ENCODE measurements around the gene PLXDC2.

Gene PLXDC2

DNA sequence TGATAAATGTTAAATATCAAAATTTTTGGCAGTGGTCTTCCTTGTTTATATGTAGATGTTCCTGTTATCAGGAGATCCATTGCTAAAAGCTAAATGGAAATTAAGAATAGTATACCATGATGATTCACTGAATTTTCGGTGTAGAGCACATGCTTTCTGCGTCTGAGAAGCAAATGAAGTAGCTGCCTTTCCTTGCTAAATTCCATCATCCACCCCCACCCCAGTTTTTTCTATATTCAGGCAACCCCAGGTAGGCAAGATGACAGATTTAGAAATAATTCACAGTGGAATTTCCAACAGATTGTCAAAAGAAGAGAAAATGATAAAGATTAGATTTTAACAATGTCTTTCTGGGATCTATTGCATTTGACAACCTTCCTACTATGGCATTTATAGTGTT is 231.9 kb downstream of the PLXDC2 start:
- DNase-seq, result no peak
- no peaks in the 10 kb centered on the region for H3K27me3 Mint-ChIP-seq (ENCODE audit: low read depth, poor library complexity)
- no peaks in the 10 kb centered on the region for H3K4me1 Mint-ChIP-seq
- TF ChIP-seq, protein P1, sequence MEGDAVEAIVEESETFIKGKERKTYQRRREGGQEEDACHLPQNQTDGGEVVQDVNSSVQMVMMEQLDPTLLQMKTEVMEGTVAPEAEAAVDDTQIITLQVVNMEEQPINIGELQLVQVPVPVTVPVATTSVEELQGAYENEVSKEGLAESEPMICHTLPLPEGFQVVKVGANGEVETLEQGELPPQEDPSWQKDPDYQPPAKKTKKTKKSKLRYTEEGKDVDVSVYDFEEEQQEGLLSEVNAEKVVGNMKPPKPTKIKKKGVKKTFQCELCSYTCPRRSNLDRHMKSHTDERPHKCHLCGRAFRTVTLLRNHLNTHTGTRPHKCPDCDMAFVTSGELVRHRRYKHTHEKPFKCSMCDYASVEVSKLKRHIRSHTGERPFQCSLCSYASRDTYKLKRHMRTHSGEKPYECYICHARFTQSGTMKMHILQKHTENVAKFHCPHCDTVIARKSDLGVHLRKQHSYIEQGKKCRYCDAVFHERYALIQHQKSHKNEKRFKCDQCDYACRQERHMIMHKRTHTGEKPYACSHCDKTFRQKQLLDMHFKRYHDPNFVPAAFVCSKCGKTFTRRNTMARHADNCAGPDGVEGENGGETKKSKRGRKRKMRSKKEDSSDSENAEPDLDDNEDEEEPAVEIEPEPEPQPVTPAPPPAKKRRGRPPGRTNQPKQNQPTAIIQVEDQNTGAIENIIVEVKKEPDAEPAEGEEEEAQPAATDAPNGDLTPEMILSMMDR (IDR thresholded peaks at IDR 0.05), result no peak
- peaks cover 31% of the 10 kb centered on the region for H3K9me3 Mint-ChIP-seq
- H3K27ac Mint-ChIP-seq, result no peak overlapping the region
- no peak overlapping the region for H3K4me3 Mint-ChIP-seq
- peaks cover 48% of the 10 kb centered on the region for H3K36me3 Mint-ChIP-seq (ENCODE audit: low read depth)

DNA sequence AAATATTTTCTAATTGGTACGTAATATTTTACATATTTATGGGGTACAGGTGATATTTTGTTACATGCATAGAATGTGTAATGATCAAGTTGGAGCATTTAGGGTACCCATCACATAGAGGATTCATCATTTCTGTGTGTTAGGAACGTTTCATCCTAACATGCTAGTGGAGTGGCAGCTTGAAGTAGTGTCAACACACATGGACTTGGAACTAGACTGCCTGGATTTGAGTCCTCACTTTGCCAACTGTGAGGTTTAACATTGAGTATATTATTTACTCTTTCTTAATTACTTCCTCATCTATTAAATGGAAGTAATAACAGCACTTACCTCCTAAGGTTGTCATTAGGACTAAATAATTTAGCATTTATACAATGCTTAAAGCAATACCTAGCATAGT is 241.9 kb downstream of the PLXDC2 start:
- no peak overlapping the region for H3K4me3 Mint-ChIP-seq
- TF ChIP-seq, protein P1 (IDR thresholded peaks at IDR 0.05), result no peak
- DNase-seq, result no peak
- peaks cover 5% of the 10 kb centered on the region for H3K9me3 Mint-ChIP-seq
- peaks cover 12% of the 10 kb centered on the region for H3K36me3 Mint-ChIP-seq (ENCODE audit: low read depth)
- H3K27me3 Mint-ChIP-seq (ENCODE audit: low read depth, poor library complexity), result no peaks in the 10 kb centered on the region
- no peaks in the 10 kb centered on the region for H3K4me1 Mint-ChIP-seq
- H3K27ac Mint-ChIP-seq, result no peak overlapping the region

DNA sequence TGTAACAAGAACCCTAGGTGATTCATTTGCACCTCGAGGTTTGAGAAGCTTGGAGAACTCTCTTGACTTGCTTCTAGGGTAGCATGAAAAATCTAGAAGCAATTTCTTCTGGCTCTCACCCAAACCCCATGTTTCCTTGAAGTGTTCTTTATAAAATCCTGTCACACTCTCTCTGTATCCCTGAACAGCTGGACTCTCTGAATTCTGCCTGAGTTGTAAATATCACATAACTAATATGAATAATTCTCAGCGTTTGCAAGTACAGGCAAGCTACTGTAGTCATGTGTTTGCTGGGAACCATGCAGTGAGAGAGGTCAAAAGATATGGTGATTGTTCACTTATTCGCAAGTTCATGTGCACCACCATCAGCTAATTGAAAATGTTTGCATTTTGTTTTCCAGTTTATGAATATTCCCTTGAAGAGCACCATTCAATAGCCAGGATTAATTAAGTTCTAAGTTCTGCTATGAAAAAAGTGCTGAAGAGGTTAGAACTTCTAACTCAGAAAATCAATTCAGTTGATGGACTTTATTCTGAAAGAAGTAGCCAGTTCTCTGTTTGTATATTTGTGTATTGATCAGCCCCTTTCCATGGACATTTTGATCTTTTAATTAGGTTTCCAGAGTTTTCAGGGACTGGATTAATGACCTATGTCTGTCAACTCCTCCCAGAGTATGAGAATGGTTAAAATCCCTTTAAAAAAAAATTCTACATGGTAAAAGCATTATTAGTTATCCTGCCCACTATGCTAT is 243.0 kb downstream of the PLXDC2 start:
- TF ChIP-seq, protein P1 (IDR thresholded peaks at IDR 0.05), result no peak
- no peak for DNase-seq

DNA sequence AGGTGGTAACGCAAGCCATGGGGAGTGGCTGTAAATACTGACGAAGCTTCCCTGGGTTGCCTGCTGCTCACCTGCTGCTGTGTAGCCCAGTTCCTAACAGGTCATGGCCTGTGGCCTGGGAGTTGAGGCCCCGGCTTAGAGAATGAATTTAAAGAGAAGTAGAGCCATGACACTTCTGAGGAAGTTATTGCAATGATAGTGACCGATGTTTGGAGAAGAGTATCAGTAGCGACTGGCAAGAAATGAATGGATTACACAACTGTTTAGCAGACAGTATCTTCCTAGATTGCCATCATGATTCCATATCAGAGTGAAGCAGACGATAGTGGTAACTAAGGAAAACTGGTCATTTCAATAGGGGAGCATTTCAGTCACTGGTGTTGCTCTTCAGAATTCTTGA is 249.6 kb downstream of the PLXDC2 start:
- Mint-ChIP-seq H3K4me1 (peaks cover 5% of the 10 kb centered on the region), H3K9me3 (peaks cover 16% of the 10 kb centered on the region), H3K4me3 (no peak overlapping the region), H3K27ac (no peak overlapping the region), H3K36me3 (ENCODE audit: low read depth) (peaks cover 41% of the 10 kb centered on the region), H3K27me3 (ENCODE audit: low read depth, poor library complexity) (no peaks in the 10 kb centered on the region)
- TF ChIP-seq, protein P1 (IDR thresholded peaks at IDR 0.05), result no peak
- no peak for DNase-seq

More for the DNA sequence above, 243.0 kb downstream of the PLXDC2 start:
- no peak overlapping the region for H3K4me3 Mint-ChIP-seq
- peaks cover 12% of the 10 kb centered on the region for H3K36me3 Mint-ChIP-seq (ENCODE audit: low read depth)
- H3K4me1 Mint-ChIP-seq, result no peaks in the 10 kb centered on the region
- no peaks in the 10 kb centered on the region for H3K27me3 Mint-ChIP-seq (ENCODE audit: low read depth, poor library complexity)
- H3K9me3 Mint-ChIP-seq, result peaks cover 5% of the 10 kb centered on the region
- no peak overlapping the region for H3K27ac Mint-ChIP-seq

DNA sequence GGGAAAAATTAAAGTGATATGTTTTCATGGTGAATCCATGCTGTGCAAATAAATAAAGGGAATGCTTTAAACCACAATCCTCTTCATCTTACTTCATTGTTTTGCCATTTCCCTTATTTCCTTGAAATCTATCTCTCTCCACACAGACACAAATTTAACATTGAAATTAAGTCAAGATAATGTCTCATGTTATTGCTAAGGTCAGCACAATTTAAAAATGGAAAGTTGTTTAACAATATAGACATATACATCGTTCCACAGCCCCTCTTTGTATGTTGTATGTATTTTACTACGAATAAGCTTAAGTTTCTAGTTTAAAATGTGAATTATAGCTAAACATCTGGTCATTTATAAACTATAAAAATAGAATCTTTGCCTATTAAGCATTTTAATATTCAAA is 256.9 kb downstream of the PLXDC2 start:
- H3K36me3 Mint-ChIP-seq (ENCODE audit: low read depth), result peaks cover 50% of the 10 kb centered on the region
- DNase-seq, result no peak
- no peak overlapping the region for H3K27ac Mint-ChIP-seq
- no peaks in the 10 kb centered on the region for H3K27me3 Mint-ChIP-seq (ENCODE audit: low read depth, poor library complexity)
- H3K4me1 Mint-ChIP-seq, result no peaks in the 10 kb centered on the region
- TF ChIP-seq, protein P1 (IDR thresholded peaks at IDR 0.05), result no peak
- peaks cover 14% of the 10 kb centered on the region for H3K9me3 Mint-ChIP-seq
- H3K4me3 Mint-ChIP-seq, result no peak overlapping the region

DNA sequence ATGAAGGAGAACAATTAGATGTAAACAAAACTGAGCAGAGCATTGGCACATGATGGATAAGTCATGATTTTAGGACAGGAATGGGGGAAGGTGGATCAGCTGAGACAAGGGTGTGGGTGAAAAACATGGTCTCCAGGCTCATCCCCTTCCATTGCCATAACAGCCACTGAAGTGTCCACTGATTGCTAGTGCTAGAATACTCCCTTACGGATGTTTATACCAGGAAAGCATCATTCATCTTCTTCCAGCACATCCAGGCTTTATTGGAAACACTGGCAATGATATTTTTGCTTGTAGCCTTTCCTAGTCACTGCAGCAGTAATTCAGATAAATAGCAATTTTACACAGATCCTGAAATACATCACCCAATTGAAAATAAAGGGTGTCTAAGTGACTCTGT is 259.5 kb downstream of the PLXDC2 start:
- H3K27ac Mint-ChIP-seq, result no peak overlapping the region
- H3K4me1 Mint-ChIP-seq, result no peaks in the 10 kb centered on the region
- H3K27me3 Mint-ChIP-seq (ENCODE audit: low read depth, poor library complexity), result no peaks in the 10 kb centered on the region
- H3K36me3 Mint-ChIP-seq (ENCODE audit: low read depth), result peaks cover 50% of the 10 kb centered on the region
- H3K9me3 Mint-ChIP-seq, result peaks cover 24% of the 10 kb centered on the region
- TF ChIP-seq, protein P1 (IDR thresholded peaks at IDR 0.05), result no peak
- DNase-seq, result no peak
- H3K4me3 Mint-ChIP-seq, result no peak overlapping the region
